ENCODE results near the gene SMARCD1.
"Not testable (repeated sequence)": the region's sequence is repeated elsewhere in the genome, so short reads cannot be mapped to it uniquely, and the experiment has no call there.

SMARCD1 gene

GRCh38 chr12:50145439-50145838 is 60.3 kb downstream of the SMARCD1 start:
- DNase-seq (ENCODE audit: low spot score) = no peak

DNA sequence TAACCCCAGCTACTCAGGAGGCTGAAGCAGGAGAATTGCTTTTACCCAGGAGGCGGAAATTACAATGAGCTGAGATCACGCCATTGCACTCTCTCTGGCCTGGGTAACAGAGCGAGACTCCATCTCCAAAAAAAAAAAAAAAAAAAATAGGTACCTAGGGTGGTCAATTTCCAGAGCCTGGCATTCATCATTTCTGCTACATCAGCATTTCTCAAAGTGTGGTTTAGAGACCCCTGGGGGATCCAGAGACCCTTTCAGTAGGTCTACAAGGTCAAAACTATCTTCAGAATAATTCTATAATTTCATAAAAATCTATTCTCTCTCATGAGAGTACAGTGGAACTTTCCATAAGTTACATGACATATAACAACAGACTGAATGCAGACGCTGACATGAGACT is 62.1 kb downstream of the SMARCD1 start:
- DNase-seq (ENCODE audit: low spot score) = no peak

- not testable (repeated sequence) for DNase-seq (ENCODE audit: low spot score)
Measured at GRCh38 chr12:50148011-50148410, 62.9 kb downstream of the SMARCD1 start.

DNA sequence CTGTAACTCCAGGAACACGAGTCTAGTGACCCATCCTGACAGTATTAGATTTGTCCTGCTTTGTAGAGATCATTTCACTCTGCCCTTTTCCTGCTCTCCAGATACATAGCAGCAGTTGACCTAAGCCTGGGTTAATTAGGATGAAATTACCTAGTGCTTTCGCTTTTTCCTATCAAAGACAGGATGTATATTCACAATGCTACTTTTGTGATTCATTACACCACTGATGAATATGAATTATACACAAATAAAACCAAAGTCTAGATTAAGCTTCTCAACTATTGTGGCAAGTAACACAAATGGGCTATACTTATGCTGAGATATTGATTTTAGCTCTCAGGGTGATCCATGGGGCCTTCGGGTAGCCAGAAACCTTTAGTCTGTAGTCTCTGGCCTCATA is 64.2 kb downstream of the SMARCD1 start:
- DNase-seq (ENCODE audit: low spot score) = no peak

Data from NAMALWA (cell line).